ENCODE data around the gene PLD5.

Gene PLD5

DNA sequence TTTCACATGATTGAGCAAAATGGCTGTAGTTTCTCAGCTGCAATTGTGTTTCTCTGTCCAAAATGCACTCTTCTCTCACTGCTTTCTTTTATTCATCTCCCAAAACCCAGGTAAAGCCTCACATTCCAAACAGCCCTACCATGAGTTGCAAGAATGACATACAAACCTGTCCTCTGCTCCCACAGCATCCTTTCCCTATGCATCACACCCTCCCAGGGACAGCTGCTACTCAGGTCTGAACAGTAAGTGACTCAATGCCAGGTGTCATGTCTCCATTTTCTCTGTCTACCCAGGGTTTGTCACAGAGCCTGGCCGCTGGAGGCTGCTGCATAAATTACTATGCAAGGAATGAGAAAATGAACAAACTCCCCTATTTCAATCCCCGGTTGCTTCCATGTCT is 118.5 kb downstream of the PLD5 start:
- H3F3A ChIP-seq (ENCODE audit: insufficient read depth, low read length), result no peaks in the 10 kb centered on the region
- H3K79me2 ChIP-seq (ENCODE audit: insufficient read depth, low read length), result no peaks in the 10 kb centered on the region
- H3K4me2 ChIP-seq (ENCODE audit: low read length), result no peak overlapping the region
- no peaks in the 10 kb centered on the region for H3K27me3 ChIP-seq (ENCODE audit: insufficient read depth, low read length)
- H3K4me1 ChIP-seq (ENCODE audit: insufficient read depth, low read length, severe bottlenecking), result no peaks in the 10 kb centered on the region
- H4K20me1 ChIP-seq (ENCODE audit: insufficient read depth, low read length), result no peaks in the 10 kb centered on the region
- no peak overlapping the region for H3K4me3 ChIP-seq (ENCODE audit: low read depth, low read length, poor library complexity, severe bottlenecking)
- no peaks in the 10 kb centered on the region for H3K9me3 ChIP-seq (ENCODE audit: low read length)
- H3K9ac ChIP-seq (ENCODE audit: low read length), result no peak overlapping the region
- TF ChIP-seq, protein P1, sequence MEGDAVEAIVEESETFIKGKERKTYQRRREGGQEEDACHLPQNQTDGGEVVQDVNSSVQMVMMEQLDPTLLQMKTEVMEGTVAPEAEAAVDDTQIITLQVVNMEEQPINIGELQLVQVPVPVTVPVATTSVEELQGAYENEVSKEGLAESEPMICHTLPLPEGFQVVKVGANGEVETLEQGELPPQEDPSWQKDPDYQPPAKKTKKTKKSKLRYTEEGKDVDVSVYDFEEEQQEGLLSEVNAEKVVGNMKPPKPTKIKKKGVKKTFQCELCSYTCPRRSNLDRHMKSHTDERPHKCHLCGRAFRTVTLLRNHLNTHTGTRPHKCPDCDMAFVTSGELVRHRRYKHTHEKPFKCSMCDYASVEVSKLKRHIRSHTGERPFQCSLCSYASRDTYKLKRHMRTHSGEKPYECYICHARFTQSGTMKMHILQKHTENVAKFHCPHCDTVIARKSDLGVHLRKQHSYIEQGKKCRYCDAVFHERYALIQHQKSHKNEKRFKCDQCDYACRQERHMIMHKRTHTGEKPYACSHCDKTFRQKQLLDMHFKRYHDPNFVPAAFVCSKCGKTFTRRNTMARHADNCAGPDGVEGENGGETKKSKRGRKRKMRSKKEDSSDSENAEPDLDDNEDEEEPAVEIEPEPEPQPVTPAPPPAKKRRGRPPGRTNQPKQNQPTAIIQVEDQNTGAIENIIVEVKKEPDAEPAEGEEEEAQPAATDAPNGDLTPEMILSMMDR (IDR thresholded peaks at IDR 0.05; ENCODE audit: low read length), result no peak
- no peak for TF ChIP-seq EZH2 (IDR thresholded peaks at IDR 0.05; ENCODE audit: borderline replicate concordance, low read length)
- no peak overlapping the region for H2AFZ ChIP-seq (ENCODE audit: low read length)
- no peak overlapping the region for H3K27ac ChIP-seq (ENCODE audit: low read depth, low read length, poor library complexity, severe bottlenecking)
- no peaks in the 10 kb centered on the region for H3K9me2 ChIP-seq (ENCODE audit: low read depth, low read length)
- H3K36me3 ChIP-seq (ENCODE audit: insufficient read depth, low read length), result no peaks in the 10 kb centered on the region

DNA sequence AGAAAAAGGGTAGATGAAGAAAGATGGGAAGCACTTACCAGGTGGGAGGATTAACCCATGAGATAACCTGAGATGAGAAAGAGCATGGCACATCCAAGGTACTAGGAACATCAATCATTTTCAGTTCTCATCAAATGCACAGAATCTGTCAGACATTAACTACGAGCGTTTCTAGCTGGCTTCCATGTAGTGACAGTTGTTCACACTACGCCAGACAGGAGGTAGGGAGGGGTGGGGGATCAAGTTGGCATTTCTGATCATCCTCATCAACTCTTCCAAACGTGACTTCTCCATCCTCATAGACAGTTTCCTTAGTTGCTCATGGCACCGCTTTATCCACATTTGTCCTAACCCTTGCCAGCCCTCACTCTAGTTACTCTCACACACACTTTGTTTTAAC is 120.2 kb downstream of the PLD5 start:
- TF ChIP-seq, protein P1 (IDR thresholded peaks at IDR 0.05; ENCODE audit: low read length), result no peak
- no peak for TF ChIP-seq EZH2 (IDR thresholded peaks at IDR 0.05; ENCODE audit: borderline replicate concordance, low read length)
- H3K4me1 ChIP-seq (ENCODE audit: insufficient read depth, low read length, severe bottlenecking), result no peaks in the 10 kb centered on the region
- H3K27ac ChIP-seq (ENCODE audit: low read depth, low read length, poor library complexity, severe bottlenecking), result no peak overlapping the region
- H2AFZ ChIP-seq (ENCODE audit: low read length), result no peak overlapping the region
- no peak overlapping the region for H3K4me2 ChIP-seq (ENCODE audit: low read length)
- no peaks in the 10 kb centered on the region for H3K79me2 ChIP-seq (ENCODE audit: insufficient read depth, low read length)
- no peaks in the 10 kb centered on the region for H3K27me3 ChIP-seq (ENCODE audit: insufficient read depth, low read length)
- no peaks in the 10 kb centered on the region for H3K36me3 ChIP-seq (ENCODE audit: insufficient read depth, low read length)
- no peaks in the 10 kb centered on the region for H3F3A ChIP-seq (ENCODE audit: insufficient read depth, low read length)
- no peaks in the 10 kb centered on the region for H3K9me3 ChIP-seq (ENCODE audit: low read length)
- H3K9ac ChIP-seq (ENCODE audit: low read length), result no peak overlapping the region
- no peak overlapping the region for H3K4me3 ChIP-seq (ENCODE audit: low read depth, low read length, poor library complexity, severe bottlenecking)
- H3K9me2 ChIP-seq (ENCODE audit: low read depth, low read length), result no peaks in the 10 kb centered on the region
- no peaks in the 10 kb centered on the region for H4K20me1 ChIP-seq (ENCODE audit: insufficient read depth, low read length)

DNA sequence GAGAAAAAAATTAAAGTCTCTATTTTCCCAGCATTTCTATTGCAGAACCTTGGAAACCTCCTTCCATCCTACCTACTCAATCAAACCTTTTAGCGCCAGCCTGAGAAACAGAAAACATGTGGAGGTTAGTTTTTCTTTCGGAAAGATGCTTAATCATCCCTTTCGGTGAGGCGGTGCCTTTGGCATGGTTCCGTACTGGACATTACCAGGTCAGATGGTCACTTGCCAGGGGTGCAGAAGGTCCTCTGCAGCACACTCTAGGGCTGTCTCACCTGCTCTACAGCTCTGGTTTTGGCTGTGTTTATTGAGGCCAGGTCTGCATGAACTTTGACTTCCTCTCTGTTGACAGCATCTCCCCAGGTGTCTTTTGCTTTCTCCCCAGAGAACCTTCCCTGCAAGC is 121.5 kb downstream of the PLD5 start:
- Histone ChIP-seq H3K9ac (ENCODE audit: low read length) (no peak overlapping the region), H3K4me1 (ENCODE audit: insufficient read depth, low read length, severe bottlenecking) (no peaks in the 10 kb centered on the region), H3K27ac (ENCODE audit: low read depth, low read length, poor library complexity, severe bottlenecking) (no peak overlapping the region), H3F3A (ENCODE audit: insufficient read depth, low read length) (no peaks in the 10 kb centered on the region), H3K9me2 (ENCODE audit: low read depth, low read length) (no peaks in the 10 kb centered on the region), H3K79me2 (ENCODE audit: insufficient read depth, low read length) (no peaks in the 10 kb centered on the region), H2AFZ (ENCODE audit: low read length) (no peak overlapping the region), H3K27me3 (ENCODE audit: insufficient read depth, low read length) (no peaks in the 10 kb centered on the region), H3K36me3 (ENCODE audit: insufficient read depth, low read length) (no peaks in the 10 kb centered on the region), H3K9me3 (ENCODE audit: low read length) (no peaks in the 10 kb centered on the region), H3K4me3 (ENCODE audit: low read depth, low read length, poor library complexity, severe bottlenecking) (no peak overlapping the region), H4K20me1 (ENCODE audit: insufficient read depth, low read length) (no peaks in the 10 kb centered on the region), H3K4me2 (ENCODE audit: low read length) (no peak overlapping the region)
- TF ChIP-seq, protein P1 (IDR thresholded peaks at IDR 0.05; ENCODE audit: low read length), result no peak
- no peak for TF ChIP-seq EZH2 (IDR thresholded peaks at IDR 0.05; ENCODE audit: borderline replicate concordance, low read length)

Data from OCI-LY1 (cell line).